Subcutaneous adipose tissue (tissue), 4 donors: ENCODE data around the gene NUP107. TPM values are rescaled to one million over a fixed set of nuclear protein-coding genes. Genes with fewer than 3 reads are reported as not detected.

Experiments
- CTCF ChIP-seq: fragments of 450-650 bp; IDR thresholded peaks from one replicate; pipeline ENCODE4 v1.5.1; 2016; ENCODE audit warnings: low read depth, mild to moderate bottlenecking, control low read depth, antibody characterized with exemption, moderate library complexity
- total RNA-seq, 4 donors: library from RNA; depleted of rRNA; stranded (reverse); fragments of >200 nt; gene quantifications; one replicate each; pipeline ENCODE4 v1.1.0, GENCODE V29; 2016

Gene NUP107
- total RNA-seq, 4 donors from 2014 or later = 41.0 to 68.3 (median 51.1) TPM

DNA sequence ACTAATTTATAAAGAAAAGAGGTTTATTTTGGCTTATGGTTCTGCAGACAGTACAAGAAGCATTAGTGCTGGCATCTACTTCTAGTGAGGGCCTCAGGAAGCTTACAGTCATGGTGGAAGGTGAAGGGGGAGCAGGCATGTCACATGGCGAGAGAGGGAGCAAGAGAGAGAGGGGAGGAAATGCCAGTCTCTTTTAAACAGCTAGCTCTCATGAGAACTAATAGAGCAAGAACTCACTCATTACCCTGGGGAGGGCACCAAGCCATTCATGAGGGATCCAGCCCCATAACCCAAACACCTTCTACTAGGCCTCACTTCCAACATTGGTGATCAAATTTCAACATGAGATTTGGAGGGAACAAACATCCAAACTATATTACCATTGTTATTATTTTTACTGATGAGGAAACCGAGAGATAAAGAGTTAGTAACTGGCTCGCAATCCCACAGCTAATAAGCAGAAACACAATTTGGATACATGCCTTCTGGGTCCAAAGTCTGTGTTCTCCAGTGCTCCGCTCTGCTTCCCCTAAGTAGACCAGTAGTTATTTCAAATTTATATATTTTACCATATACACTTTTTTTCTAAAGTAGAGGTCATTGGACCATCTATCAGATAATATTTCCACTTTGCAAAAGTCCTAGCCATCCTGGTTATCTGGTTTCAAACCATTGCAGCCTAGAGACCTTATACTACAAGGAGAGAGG is 68.9 kb downstream of the NUP107 start:
- no peak for TF ChIP-seq CTCF

GRCh38 chr12:68759852-68760251 is 73.1 kb downstream of the NUP107 start:
- no peak for TF ChIP-seq CTCF

GRCh38 chr12:68760806-68761441 is 74.1 kb downstream of the NUP107 start:
- no peak for TF ChIP-seq CTCF

GRCh38 chr12:68761442-68761812 is 74.6 kb downstream of the NUP107 start:
- TF ChIP-seq CTCF = no peak

- TF ChIP-seq CTCF = no peak
These were observed 75.3 kb downstream of the NUP107 start for GRCh38 chr12:68761901-68762630.

DNA sequence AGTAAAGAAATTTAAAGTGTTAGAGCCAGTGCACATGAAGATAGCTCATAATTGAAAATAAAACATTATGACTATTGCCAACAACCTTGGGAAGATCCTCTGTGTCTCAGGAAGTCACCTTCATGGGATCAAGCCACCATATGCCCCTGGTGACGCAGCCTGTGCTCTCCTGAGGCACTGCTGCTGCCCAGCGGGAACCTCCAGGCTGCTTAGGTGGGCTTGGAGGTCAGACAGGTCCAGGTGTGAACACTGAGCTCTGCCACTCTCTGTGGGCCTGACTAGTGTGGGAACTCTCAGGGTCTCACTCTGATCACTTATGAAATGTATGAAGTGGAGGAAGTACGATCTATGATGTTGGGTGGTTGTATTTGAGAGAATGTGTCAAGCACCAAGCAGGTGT is 75.9 kb downstream of the NUP107 start:
- TF ChIP-seq CTCF = no peak

DNA sequence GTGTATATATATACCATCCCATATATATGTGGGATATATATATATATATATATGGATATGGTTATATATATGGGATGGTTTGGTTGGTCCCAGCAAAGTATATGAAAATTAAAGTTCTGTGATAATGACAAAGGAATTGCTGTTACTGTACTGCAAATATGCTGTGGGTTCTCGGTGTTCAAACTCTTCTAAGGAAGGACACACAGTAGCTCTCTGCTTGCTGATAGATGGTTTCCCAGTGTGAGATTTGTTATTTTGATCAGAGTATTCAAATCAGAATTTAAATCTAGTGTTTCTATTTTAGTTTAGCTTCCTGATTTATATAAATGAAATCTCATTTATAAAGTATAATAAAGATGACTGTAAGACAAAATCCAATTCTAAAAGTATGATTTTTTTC is 78.9 kb downstream of the NUP107 start:
- no peak for TF ChIP-seq CTCF
